HG02678 (cell line): ENCODE data around the gene HTR6.

ENCODE experiments used
- ATAC-seq: cut with Tn5 transposase; IDR thresholded peaks from one replicate; pipeline ENCODE4 v1.9.1; 2021; ENCODE audit warnings: mild to moderate bottlenecking, moderate library complexity; ENCODE audit not compliant: unreplicated experiment

Gene HTR6

GRCh38 chr1:19656134-19656779 is 8.4 kb upstream of the HTR6 start:
- ATAC-seq = no peak

GRCh38 chr1:19656780-19657466 is 7.8 kb upstream of the HTR6 start:
- no peak for ATAC-seq

GRCh38 chr1:19657511-19657910 is 7.2 kb upstream of the HTR6 start:
- ATAC-seq = no peak

DNA sequence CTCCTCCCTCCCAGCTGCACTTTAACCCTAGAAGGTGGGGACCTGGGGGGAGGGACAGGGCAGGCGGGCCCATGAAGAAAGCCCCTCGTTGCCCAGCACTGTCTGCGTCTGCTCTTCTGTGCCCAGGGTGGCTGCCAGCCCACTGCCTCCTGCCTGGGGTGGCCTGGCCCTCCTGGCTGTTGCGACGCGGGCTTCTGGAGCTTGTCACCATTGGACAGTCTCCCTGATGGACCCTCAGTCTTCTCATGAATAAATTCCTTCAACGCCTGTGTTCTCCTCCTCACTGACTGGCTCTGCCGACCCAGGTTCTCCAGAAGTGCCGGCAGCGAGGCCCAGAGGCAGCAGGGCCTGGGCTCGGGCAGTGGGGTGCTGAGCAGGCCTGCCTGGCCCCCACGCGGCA is 6.5 kb upstream of the HTR6 start:
- no peak for ATAC-seq

GRCh38 chr1:19661721-19662228 is 2.9 kb upstream of the HTR6 start:
- no peak for ATAC-seq

- ATAC-seq = no peak
These were observed 2.4 kb upstream of the HTR6 start for GRCh38 chr1:19662313-19662712.

GRCh38 chr1:19665186-19665495 is 466 bp downstream of the HTR6 start:
- no peak for ATAC-seq

GRCh38 chr1:19665496-19666465 is 1.1 kb downstream of the HTR6 start:
- no peak for ATAC-seq

GRCh38 chr1:19668888-19669287 is 4.2 kb downstream of the HTR6 start:
- ATAC-seq = no peak

DNA sequence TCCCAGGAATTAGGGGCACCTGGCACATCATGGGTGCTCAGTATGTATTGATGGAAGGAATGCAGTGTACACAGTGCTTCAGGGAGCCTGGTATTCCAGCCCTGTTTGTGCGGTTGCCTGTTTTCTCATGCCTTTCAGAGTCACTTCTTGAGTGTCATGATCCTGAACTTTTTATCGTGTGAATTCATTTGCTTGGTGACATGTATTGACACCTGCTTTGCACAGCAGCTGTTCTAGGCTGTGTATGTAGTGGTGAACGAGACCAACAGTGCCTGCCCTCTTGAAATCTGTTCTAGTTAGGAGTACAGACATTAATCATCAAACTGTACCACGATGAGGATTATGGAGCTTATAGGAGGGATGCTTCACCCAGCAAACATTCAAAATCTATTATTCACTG is 6.1 kb downstream of the HTR6 start:
- no peak for ATAC-seq

DNA sequence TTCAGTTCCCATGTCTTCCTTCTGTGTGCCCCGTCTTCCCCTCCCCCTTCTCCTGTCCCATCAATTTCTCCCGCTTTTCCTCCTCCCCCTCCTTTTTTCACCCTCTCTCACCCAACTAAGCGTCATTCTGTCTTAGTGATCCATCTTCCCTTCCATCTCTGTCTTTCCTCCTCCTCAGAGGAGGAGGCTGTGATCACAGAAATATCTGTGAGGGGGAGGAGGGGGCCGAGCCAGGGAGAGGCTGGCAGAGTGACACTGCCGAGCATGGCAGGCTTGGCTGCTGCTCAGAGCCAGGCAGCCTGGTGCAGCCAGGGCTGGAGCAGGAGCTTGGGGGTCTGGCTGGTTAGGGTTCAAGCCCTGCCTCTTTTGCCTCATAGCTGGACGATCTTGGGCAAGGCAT is 7.6 kb downstream of the HTR6 start:
- ATAC-seq = no peak

GRCh38 chr1:19675797-19676196 is 11.1 kb downstream of the HTR6 start:
- no peak for ATAC-seq

DNA sequence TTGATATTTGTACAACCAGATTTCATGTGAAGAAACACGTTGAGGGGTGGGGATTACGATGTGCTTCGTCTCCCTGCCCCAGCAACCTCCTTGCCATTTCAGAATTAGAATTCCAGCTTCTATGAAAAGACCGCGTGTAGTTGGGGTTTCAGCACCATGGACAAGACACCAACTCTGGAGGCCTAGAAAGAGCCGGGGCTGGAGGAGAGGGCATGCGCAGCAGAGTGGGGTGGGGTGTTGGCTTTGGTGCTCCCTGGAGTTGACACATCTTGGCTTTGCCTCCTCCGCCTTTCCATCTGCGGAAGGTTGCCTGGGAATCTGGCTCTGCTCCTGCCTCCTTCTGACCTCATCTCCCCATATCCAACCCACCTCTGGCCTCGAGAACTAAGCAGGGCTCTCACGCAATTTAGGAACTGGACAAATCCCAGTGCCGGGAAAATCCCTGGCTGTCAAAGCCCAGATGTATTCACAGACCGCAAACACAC is 11.8 kb downstream of the HTR6 start:
- ATAC-seq = no peak

DNA sequence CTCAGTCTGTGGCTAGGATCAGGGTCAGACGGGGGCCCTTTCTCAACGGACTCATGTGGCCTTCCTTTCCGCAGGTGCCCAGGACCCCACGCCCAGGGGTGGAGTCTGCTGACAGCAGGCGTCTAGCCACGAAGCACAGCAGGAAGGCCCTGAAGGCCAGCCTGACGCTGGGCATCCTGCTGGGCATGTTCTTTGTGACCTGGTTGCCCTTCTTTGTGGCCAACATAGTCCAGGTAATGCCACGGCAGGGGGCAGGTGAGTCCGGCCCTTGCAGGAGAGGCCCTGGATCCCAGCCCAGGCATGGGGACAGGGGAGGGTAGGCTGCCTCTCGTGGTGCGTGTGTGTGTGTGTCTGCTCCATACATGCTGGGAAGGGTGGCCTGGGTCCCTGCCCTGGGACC is 13.8 kb downstream of the HTR6 start:
- no peak for ATAC-seq

GRCh38 chr1:19678931-19679453 is 14.3 kb downstream of the HTR6 start:
- ATAC-seq = no peak

- ATAC-seq = no peak
These were observed 15.0 kb downstream of the HTR6 start for GRCh38 chr1:19679691-19680090.

GRCh38 chr1:19680644-19681043 is 16.0 kb downstream of the HTR6 start:
- no peak for ATAC-seq

GRCh38 chr1:19682257-19682656 is 17.6 kb downstream of the HTR6 start:
- no peak for ATAC-seq

- ATAC-seq = no peak
These were observed 18.2 kb downstream of the HTR6 start for GRCh38 chr1:19682901-19683300.

DNA sequence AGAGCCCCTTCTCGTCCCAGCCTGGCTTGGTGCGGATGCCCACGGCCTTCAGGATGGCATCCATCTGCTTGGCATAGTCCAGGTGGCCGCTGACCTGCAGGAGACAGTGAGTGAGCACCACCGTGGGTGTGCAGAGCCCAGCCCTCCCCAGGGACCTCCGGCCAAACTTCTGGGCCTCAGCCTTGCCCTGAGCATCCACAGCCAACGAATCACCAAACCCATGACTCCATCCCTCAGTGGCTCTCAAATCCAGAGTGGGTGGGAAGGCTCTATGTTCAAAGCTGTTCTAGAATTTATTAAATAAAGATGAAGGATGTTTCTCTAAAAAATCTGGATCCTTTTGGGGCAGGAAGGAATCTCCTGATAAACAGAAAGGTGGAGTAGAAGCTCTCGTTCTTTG is 18.7 kb downstream of the HTR6 start:
- ATAC-seq = no peak

DNA sequence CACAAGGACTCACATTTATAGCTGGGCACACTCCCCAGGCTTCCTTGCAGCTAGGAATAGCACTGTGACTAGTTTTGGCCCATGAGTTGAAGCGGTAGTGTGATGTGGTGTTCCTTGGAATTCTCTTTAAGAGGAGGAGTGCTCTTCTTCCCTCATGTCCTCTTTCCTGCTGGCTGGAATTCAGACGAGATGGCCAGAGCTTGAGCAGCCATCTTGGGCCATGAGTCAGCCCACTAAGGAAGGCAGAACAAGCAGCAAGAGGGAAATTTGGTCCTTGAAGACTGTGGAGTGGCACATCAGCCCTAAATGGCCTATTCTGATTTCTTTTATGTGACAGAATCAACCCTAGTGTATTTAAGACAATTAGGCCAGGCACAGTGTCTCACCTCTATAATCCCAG is 20.0 kb downstream of the HTR6 start:
- ATAC-seq = no peak
